HG02571 (cell line): ENCODE measurements around the gene AKAP17A.

Source experiments
- ATAC-seq: cut with Tn5 transposase; IDR thresholded peaks from one replicate; pipeline ENCODE4 v1.9.1; 2021; ENCODE audit warnings: mild to moderate bottlenecking, moderate library complexity; ENCODE audit not compliant: unreplicated experiment

AKAP17A gene

GRCh38 chrX:1582686-1583437 lies 8.5 kb upstream of the AKAP17A start:
- peak; percentile 49 for ATAC-seq

DNA sequence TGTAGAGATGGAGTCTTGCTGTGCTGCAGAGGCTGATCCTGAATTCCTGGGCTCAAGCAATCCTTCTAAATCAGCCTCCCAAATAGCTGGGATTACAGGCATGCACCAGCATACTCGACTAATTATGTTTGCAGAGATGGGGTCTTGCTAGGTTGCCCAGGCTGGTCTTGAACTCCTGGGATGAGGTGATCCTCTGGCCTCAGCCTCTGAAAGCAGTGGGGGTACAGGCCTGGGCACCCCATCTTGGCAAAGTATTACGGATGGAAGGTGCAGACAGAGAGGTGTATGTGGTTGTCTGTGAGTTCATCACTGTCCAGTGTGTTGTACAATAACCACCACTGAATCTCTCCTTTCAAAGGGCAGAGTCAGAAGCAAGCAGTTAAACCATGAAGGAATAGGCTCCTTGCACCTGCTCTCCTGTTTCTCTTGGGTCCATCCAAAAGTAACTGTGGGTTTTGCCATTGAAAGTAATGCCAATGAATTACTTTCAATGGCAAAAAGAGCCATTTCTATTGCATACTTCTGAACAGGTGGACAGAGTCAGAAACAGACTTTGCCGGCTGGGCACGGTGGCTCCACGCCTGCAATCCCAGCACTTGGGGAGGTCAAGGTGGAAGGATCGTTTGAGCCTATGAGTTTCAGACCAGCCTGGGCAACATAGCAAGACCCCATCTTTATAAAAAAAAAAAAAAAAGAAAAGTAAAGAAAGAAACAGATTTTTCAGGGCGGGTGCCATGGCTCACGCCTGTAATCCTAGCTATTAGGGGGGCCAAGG lies 7.0 kb upstream of the AKAP17A start:
- ATAC-seq = no peak

DNA sequence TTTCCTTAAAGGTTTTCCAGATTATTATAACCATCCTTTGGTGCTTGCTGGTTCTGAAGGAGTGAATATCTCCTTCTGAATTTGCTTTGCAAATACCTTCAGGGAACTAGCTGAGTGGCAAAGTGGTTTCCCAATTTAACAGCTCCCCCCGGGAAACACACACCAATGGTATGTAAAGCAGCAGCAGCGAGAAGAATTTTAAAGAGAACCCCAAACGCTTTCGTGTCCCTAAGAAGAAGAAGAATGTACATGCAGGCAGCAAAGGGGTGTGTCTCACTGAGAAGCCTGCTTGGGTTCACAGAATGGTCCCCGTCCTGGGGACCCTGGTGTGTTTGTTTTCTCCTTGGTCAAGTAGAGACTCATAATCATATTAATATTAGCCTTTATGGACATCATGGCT lies 4.2 kb upstream of the AKAP17A start:
- ATAC-seq = no peak

GRCh38 chrX:1589356-1590130 lies 1.9 kb upstream of the AKAP17A start:
- no peak for ATAC-seq

DNA sequence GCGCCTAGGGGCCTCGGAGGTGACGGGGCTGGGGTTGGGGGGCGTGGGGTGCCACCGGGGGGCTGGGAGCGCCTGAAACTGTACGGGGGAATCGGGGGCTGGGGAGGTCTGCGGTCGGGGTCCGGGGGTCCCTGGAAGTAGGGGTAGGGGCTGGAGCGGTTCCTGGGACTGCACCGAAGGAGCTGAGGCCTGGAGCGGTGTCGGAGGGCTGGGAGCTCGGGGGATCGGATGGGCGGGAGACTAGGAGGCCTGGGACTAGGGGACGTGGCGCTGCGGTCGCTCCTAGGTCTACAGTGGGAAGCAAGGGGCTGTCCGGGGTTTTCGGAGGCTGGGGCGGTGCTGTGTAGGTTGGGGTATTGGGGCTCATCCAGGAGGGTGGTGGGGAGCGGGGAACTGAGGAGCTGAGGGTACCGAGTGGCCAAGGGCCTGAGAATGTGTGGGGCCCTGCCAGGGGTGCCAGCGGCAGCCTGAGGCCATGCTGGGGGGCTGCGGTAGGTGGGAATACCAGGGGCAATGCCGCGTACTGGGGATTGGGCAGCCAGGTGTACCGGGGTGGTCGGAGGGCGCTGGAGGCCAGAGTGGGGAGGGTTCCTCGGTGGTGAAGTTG lies 562 bp downstream of the AKAP17A start:
- ATAC-seq = peak; percentile 0

- ATAC-seq = peak; percentile 46
These were observed 1.2 kb downstream of the AKAP17A start for GRCh38 chrX:1592470-1593142.

DNA sequence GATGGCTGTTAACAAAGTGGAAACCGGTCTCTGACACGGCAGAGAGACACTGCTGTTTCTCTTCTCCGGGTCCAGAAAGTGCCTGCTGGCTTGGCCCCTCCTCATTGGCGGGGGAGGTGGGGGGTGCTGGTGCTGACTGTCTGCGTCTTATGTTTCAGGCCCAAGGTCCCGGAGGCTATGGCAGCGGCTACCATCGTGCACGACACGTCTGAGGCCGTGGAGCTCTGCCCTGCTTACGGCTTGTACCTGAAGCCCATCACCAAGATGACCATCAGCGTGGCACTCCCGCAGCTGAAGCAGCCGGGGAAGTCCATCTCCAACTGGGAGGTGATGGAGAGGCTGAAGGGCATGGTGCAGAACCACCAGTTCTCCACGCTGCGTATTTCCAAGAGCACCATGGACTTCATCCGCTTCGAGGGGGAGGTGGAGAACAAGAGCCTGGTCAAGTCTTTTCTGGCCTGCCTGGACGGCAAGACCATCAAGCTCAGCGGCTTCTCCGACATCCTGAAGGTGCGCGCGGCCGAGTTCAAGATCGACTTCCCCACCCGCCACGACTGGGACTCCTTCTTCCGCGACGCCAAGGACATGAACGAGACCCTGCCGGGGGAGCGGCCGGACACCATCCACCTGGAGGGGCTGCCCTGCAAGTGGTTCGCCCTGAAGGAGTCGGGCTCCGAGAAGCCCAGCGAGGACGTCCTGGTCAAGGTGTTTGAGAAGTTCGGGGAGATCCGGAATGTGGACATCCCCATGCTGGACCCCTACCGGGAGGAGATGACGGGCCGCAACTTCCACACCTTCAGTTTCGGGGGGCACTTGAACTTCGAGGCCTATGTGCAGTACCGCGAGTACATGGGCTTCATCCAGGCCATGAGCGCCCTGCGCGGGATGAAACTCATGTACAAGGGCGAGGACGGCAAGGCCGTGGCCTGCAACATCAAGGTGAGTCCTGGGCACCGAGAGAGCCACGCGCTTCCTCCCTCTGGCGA lies 2.2 kb downstream of the AKAP17A start:
- ATAC-seq = no peak

- ATAC-seq = no peak
These were observed 4.3 kb downstream of the AKAP17A start for GRCh38 chrX:1595711-1596060.

- no peak for ATAC-seq
These were observed 5.4 kb downstream of the AKAP17A start for GRCh38 chrX:1596676-1597344.

- no peak for ATAC-seq
These were observed 6.1 kb downstream of the AKAP17A start for GRCh38 chrX:1597345-1598020.

- ATAC-seq = no peak
These were observed 6.8 kb downstream of the AKAP17A start for GRCh38 chrX:1598021-1598875.

DNA sequence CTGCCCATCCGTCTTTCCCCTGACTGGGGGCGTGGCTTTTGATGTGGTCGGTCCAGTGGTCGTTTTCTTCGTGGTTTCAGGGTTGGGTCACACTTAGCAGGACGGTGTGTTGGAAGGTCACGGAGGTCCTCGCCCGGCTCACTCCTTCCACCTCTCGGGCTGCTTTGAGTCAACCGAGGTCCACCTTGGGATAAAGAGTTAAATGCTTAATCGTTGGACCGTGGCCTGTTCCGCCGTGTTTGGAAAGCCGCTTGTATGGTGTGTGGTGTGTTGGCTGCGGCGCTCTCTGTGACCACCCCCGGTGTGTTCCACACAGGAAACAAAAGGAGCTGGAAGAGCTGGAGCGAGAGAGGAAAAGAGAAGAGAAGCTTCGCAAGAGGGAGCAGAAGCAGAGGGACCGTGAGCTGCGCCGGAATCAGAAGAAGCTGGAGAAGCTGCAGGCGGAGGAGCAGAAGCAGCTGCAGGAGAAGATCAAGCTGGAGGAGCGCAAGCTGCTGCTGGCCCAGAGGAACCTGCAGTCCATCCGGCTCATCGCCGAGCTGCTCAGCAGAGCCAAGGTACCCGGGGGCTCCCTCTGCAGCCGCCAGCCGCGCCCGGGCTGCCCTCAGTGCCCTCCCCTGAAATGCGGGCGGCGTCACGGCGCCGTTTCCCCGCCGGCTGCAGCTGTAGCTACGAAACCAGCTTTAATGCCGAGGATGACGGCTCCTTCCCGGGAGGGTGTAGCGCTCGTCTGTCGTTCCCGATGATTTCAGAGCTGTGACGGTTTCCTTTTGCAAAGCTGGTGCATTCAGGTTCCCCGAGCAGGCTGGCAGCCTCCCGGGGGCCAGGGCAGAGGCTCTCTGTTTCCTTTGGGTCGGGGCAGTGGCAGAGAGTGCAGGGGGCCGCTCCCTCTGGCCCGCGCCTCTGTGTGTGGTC lies 7.7 kb downstream of the AKAP17A start:
- ATAC-seq = no peak

GRCh38 chrX:1599791-1600405 lies 8.5 kb downstream of the AKAP17A start:
- no peak for ATAC-seq

DNA sequence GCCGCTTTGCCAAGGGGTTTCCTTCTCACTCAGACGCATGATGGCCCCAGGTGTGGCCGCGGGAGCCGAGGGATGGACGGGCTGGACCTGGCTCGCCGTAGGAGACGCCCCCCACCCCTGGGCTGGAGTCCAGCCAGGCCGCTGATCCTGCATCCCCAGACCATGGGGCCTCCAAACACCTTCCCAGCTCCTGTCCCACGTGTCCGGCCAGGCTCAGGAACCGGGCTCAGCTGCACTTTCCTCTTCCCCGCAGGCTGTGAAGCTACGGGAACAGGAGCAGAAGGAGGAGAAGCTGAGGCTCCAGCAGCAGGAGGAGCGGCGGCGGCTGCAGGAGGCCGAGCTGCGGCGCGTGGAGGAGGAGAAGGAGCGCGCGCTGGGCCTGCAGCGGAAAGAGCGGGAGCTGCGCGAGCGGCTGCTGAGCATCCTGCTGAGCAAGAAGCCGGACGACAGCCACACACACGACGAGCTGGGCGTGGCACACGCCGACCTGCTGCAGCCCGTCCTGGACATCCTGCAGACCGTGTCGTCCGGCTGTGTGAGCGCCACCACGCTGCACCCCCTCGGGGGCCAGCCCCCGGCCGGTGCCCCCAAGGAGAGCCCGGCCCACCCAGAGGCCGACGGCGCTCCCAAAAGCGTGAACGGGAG lies 9.1 kb downstream of the AKAP17A start:
- ATAC-seq = no peak

- ATAC-seq = no peak
These were observed 9.8 kb downstream of the AKAP17A start for GRCh38 chrX:1601051-1601767.
